ENCODE results near the gene CBLN1. TPM values are rescaled to one million over a fixed set of nuclear protein-coding genes. Genes with fewer than 3 reads are reported as not detected.
"Not testable (repeated sequence)": the region's sequence is repeated elsewhere in the genome, so short reads cannot be mapped to it uniquely, and the experiment has no call there.

The CBLN1 gene
- total RNA-seq, 1 donor from 2014 or later: not detected

DNA sequence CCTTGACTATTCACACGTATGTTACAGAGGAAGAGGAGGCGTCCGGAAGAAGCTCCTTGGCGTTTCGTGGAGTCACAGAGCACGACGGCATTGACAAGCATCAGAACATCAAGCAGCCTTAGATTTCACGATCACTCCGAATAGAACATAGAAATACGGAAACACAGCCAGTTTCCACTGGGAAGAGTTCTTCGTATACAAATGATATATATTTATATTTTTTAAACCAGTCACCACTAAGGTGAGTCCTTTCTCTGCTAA, 3.1 kb downstream of the CBLN1 start:
- intact Hi-C loops (cut with micrococcal nuclease): no loop called here

- intact Hi-C loops (cut with micrococcal nuclease): no loop called here
Measured at GRCh38 chr16:49277766-49278566, 3.7 kb downstream of the CBLN1 start.

GRCh38 chr16:49277386-49277742, 4.3 kb downstream of the CBLN1 start:
- intact Hi-C loops (cut with micrococcal nuclease): no loop called here

GRCh38 chr16:49276646-49277385, 4.8 kb downstream of the CBLN1 start:
- intact Hi-C loops (cut with micrococcal nuclease): no loop called here

GRCh38 chr16:49275870-49276269, 5.8 kb downstream of the CBLN1 start:
- intact Hi-C loops (cut with micrococcal nuclease): no loop called here

- intact Hi-C loops (cut with micrococcal nuclease): no loop called here
Measured at GRCh38 chr16:49275050-49275730, 6.4 kb downstream of the CBLN1 start.

- intact Hi-C loops (cut with micrococcal nuclease): no loop called here
Measured at GRCh38 chr16:49274591-49274990, 7.0 kb downstream of the CBLN1 start.

DNA sequence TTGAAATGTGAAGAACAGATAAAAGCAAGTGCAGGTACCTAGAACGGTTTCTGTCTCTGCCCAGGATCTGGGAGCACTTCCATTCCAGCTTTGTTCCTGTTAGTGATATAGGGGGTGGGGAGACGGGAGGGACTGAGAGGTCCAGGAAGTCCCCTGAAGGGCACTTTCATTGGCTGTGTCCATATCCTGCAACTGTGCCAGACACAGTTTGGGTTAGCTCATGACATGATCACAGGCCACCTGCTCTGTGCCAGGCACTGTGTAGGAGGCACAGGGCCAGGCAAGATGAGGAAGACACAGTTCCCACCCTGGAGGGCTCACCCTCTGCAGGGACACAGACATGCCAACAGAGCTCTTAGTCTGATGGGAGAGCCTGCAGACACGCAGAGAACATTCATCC, 7.9 kb downstream of the CBLN1 start:
- intact Hi-C loops (cut with micrococcal nuclease): no loop called here

DNA sequence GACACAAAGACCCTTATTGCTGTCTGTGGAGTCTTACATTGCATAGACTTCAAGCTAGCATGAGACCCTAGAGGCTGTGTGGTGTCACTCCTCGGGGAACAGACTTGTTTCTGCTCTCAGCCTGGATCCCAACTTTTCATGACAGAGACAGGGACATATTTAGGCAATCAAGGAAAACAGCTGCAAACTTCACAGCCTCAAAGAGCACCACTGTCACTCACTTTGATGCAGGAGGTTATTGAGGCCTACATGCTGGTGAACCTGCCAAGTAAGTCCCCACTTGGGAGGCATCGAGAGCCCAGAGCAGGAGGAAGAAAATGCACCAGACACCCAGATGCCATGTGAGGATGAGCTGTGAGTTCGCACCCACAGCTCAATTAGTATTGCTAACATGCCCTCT, 10.3 kb downstream of the CBLN1 start:
- intact Hi-C loops (cut with micrococcal nuclease): no loop called here

GRCh38 chr16:49269201-49269600, 12.4 kb downstream of the CBLN1 start:
- intact Hi-C loops (cut with micrococcal nuclease): no loop called here

- intact Hi-C loops (cut with micrococcal nuclease): no loop called here
Measured at GRCh38 chr16:49268667-49269066, 13.0 kb downstream of the CBLN1 start.

GRCh38 chr16:49262501-49262900, 19.1 kb downstream of the CBLN1 start:
- intact Hi-C loops (cut with micrococcal nuclease): no loop called here

GRCh38 chr16:49261930-49262329, 19.7 kb downstream of the CBLN1 start:
- intact Hi-C loops (cut with micrococcal nuclease): no loop called here

GRCh38 chr16:49260956-49261530, 20.6 kb downstream of the CBLN1 start:
- intact Hi-C loops (cut with micrococcal nuclease): no loop called here

DNA sequence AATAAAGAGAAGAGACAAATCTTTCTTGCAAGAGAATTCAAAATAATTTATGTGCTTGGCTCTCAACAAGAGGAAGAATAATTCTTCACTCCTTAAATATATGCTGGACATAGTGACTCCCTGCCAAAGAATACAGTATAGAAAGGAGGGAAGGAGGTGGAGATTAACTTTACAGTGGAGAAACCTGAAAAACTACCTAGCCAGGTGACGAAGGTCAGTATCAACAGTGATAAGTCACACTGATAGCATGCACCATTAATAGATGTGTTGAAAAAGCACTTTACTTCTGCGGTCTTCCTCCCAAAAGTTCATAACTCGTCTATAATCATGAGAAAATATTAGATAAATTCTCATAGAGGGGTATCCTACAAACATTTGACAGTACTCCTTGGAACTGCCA, 21.4 kb downstream of the CBLN1 start:
- intact Hi-C loops (cut with micrococcal nuclease): no loop called here

DNA sequence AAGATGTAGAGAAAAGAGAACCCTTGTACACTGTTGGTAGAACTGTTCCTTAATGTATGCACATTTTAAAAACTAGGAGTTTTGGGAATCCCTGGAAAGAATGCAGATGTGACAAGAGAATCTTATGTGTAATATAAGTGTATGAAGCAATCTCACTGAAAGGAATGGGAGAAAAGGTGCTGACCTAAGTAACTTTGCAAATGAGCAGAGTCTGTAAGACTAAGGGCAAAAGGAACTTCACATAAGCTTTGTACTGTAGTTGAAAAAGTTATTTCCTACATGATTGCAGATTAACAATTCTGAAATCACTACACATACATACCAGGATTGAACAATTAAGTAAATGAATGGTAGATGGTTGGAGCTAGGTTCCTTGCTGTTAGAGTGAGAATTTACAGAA, 22.3 kb downstream of the CBLN1 start:
- intact Hi-C loops (cut with micrococcal nuclease): no loop called here

GRCh38 chr16:49250689-49251088, 30.9 kb downstream of the CBLN1 start:
- intact Hi-C loops (cut with micrococcal nuclease): no loop called here

DNA sequence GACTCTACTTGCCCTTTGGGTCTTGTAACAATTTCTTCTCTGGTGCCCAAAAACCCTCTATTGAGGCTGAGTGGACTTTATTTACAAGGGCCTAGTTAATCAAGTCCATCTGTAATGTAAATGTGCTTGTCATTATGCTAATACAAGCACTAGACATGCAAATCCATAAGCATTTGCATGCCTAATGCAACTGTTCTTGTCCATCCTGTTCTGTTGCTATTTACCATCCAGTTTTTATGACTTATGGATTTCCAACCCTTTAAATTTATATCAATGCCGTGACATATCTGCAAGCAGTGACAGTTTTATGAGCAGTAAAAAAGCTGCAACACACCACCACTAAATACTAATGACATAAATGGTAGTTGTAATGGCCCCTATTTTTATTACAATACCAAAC, 33.4 kb downstream of the CBLN1 start:
- intact Hi-C loops (cut with micrococcal nuclease): no loop called here

- intact Hi-C loops (cut with micrococcal nuclease): no loop called here
Measured at GRCh38 chr16:49236216-49236615, 45.4 kb downstream of the CBLN1 start.

GRCh38 chr16:49228335-49228734, 53.3 kb downstream of the CBLN1 start:
- intact Hi-C loops (cut with micrococcal nuclease): not testable (repeated sequence)

Measured in T-helper 1 cell treated with Interleukin-12 subunit alpha and Interleukin-12 subunit beta and Interleukin-4 antibody, amounts not matched to agents 30 ng/mL and 1 ng/mL, for 36 hours (primary cell).